NCI-H2171 (cell line): ENCODE measurements around the gene PNPO.

Experiments
- DNase-seq: peaks from one replicate; lab custom pipeline; 2025; lab: John Stamatoyannopoulos, UW

Gene PNPO

GRCh38 chr17:47941246-47942095 is at the start of gene PNPO:
Gene PNPO (plus strand): TSS chr17:47941571. CDS start chr17:47941676, 105 bp downstream.
- DNase-seq: peak; percentile 97

GRCh38 chr17:47894498-47895346 is 46.6 kb upstream of the PNPO start:
- no peak for DNase-seq

- DNase-seq: no peak
Observed at GRCh38 chr17:47895347-47895855, 46.0 kb upstream of the PNPO start.

- DNase-seq: peak; percentile 99
Observed at GRCh38 chr17:47895856-47896671, 45.3 kb upstream of the PNPO start, which contains the start of gene SP2. Gene SP2 (plus strand): TSS chr17:47896236. CDS start chr17:47896287, 51 bp downstream.

- DNase-seq: no peak
Observed at GRCh38 chr17:47896672-47897490, 44.5 kb upstream of the PNPO start.

GRCh38 chr17:47897561-47897960 is 43.8 kb upstream of the PNPO start:
- DNase-seq: no peak

GRCh38 chr17:47898241-47898640 is 43.1 kb upstream of the PNPO start:
- DNase-seq: no peak

GRCh38 chr17:47899643-47900042 is 41.7 kb upstream of the PNPO start:
- DNase-seq: no peak

GRCh38 chr17:47901423-47901822 is 39.9 kb upstream of the PNPO start:
- no peak for DNase-seq

GRCh38 chr17:47902039-47902744 is 39.2 kb upstream of the PNPO start:
- no peak for DNase-seq

- DNase-seq: no peak
Observed at GRCh38 chr17:47905221-47905733, 36.1 kb upstream of the PNPO start.

- DNase-seq: no peak
Observed at GRCh38 chr17:47906443-47906842, 34.9 kb upstream of the PNPO start.

GRCh38 chr17:47907932-47908562 is 33.3 kb upstream of the PNPO start:
- no peak for DNase-seq

- DNase-seq: no peak
Observed at GRCh38 chr17:47913050-47913449, 28.3 kb upstream of the PNPO start.

GRCh38 chr17:47914306-47914948 is 26.9 kb upstream of the PNPO start:
- DNase-seq: no peak

GRCh38 chr17:47915776-47916398 is 25.5 kb upstream of the PNPO start:
- DNase-seq: no peak

GRCh38 chr17:47916489-47917208 is 24.7 kb upstream of the PNPO start:
- no peak for DNase-seq

- DNase-seq: no peak
Observed at GRCh38 chr17:47917581-47917980, 23.8 kb upstream of the PNPO start.
